ENCODE results near the gene ATXN1.

The ATXN1 gene

GRCh38 chr6:16759646-16760515 is 1.4 kb downstream of the ATXN1 start (continued):
- TF ChIP-seq ZSCAN4 (tag by site-specific recombination; IDR thresholded peaks at IDR 0.05) (peak; percentile 87), ZNF830 (tag by site-specific recombination; IDR thresholded peaks at IDR 0.05; ENCODE audit: low read depth) (no peak), ZNF398 (tag by site-specific recombination; IDR thresholded peaks at IDR 0.05) (peak; percentile 86), ZNF16 (tag by site-specific recombination; IDR thresholded peaks at IDR 0.05; ENCODE audit: low read depth) (no peak), GLIS1 (tag by site-specific recombination; IDR thresholded peaks at IDR 0.05) (peak; percentile 86), ZNF280D (tag by site-specific recombination; IDR thresholded peaks at IDR 0.05) (no peak), ZBTB48 (tag by site-specific recombination; IDR thresholded peaks at IDR 0.05) (peak; percentile 83), ZNF416 (tag by site-specific recombination; IDR thresholded peaks at IDR 0.05) (no peak), IKZF3 (tag by site-specific recombination; IDR thresholded peaks at IDR 0.05) (no peak), BCL11A (tag by site-specific recombination; IDR thresholded peaks at IDR 0.05; ENCODE audit: low read depth) (no peak; the same call in 1 of the 2 replicates), ZFP37 (tag by site-specific recombination; IDR thresholded peaks at IDR 0.05) (peak; percentile 87; the same call in 1 of the 2 replicates), ZNF202 (tag by site-specific recombination; IDR thresholded peaks at IDR 0.05; ENCODE audit: borderline replicate concordance) (no peak), ZNF664 (tag by site-specific recombination; IDR thresholded peaks at IDR 0.05) (no peak), ZBTB10 (tag by site-specific recombination; IDR thresholded peaks at IDR 0.05) (peak; percentile 93), MEIS1 (CRISPR knock-in tag; IDR thresholded peaks at IDR 0.05; ENCODE audit: borderline replicate concordance) (no peak), ZBTB21 (tag by site-specific recombination; IDR thresholded peaks at IDR 0.05) (no peak), WT1 (tag by site-specific recombination; IDR thresholded peaks at IDR 0.05) (peak; percentile 87), ZBTB17 (tag by site-specific recombination; IDR thresholded peaks at IDR 0.05) (peak; percentile 82), ZNF292 (tag by site-specific recombination; IDR thresholded peaks at IDR 0.05; ENCODE audit: borderline replicate concordance, low read depth) (no peak), ZNF133 (tag by site-specific recombination; IDR thresholded peaks at IDR 0.05) (no peak), ZNF148 (tag by site-specific recombination; IDR thresholded peaks at IDR 0.05; ENCODE audit: borderline replicate concordance) (no peak), ZNF639 (tag by site-specific recombination; IDR thresholded peaks at IDR 0.05) (no peak), ZNF341 (tag by site-specific recombination; IDR thresholded peaks at IDR 0.05; ENCODE audit: low read depth) (no peak), ZNF433 (tag by site-specific recombination; IDR thresholded peaks at IDR 0.05; ENCODE audit: low read depth) (no peak), ZNF843 (tag by site-specific recombination; IDR thresholded peaks at IDR 0.05) (peak; percentile 73; the same call in 1 of the 2 replicates), ZNF138 (tag by site-specific recombination; IDR thresholded peaks at IDR 0.05; ENCODE audit: borderline replicate concordance) (no peak; the same call in 1 of the 2 replicates)
